HUDEP-2 (cell line): ENCODE measurements around the gene FDX1.

ENCODE experiments used
- DNase-seq, 76 experiments: peaks; one replicate each; lab custom pipeline; 2025; ENCODE audit not compliant: unreplicated experiment in 76 of 76; lab: John Stamatoyannopoulos, UW

The FDX1 gene

DNA sequence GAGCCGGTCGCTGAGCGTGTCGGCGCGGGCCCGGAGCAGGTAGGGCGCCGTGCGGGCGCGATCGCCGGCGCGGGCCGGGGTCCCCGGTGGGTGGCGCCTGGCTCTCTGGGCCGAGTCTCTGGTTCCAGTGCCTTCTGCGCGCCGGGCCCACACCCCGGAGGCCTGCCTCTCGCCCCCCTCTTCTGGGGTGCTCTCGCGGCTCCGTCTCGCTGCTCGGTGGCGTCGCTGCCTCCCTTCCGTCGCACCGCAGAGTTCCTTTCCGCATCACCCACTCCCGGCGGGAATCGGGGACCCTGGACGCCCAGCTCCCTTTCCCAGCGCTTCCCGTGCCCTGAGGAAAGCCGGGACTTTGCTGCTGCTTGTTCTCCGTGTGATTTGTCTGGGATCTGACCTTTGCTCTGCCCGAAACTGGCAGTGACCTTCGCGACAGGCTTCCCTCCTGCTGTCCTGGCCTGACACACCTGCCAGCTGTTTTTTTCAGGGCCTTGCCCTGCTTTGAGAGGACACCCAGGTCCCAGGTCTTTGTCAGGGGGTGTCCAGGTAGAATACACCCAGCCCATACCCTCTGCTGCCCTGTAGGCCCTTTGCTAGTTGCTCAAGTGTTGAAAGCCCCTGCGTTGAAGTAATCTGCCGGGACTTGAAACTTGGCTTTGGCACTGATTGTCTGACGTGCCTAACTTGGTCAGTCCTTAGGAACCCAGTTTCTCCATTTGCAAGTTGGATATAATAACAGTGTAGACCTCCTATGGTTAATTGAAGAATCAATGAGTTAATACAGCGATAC, 711 bp downstream of the FDX1 start:
- peak in 8 of 76 experiments; percentile 4 to 43 (median 18) for DNase-seq

DNA sequence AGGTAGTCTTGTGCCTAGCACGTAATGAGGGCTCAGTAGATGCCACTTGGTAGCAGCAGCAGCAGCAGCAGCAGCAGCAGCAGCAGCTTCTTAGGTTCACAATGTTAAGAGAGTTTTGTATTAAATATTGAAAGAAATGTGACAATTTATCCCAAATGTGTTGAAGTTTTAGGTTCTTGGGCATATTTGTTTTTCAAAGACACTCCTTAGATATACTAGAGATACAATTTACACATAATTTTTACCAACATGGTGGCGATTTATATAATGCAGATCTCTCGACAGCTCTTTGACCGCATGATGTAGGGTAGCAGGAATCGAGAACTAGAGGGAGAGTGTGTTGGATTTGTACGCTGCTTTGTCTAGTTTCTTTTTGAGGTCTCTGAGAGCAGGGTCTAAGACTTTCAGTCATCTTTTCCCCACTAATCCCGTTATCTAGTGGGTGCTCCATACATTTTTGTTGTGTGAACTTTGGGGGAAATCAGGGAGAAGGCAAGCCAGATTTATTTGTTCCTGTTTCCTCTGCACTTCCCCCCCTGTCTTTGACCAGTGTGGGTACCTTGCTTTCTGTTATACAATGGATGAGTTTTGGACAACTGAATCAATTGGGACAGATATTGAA, 1.4 kb downstream of the FDX1 start:
- DNase-seq = no peak

DNA sequence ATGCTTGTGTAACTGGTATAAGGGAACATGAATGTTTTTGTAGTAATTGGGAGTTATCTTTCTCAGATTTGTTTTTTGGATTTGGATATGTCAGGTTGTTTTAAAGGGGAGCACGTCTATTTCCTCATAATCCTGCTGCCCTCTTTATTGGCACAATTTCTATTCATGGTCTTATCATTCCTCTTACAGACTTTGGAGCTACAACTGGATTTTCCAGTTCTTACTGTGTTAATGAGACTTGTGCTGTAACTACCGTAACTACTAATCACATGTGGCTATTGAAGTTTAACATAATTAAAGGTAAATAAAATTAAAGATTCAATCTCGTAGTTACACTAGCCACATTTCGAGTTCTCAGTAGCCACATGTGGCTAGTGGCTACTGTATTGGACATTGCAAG, 1.9 kb downstream of the FDX1 start:
- DNase-seq = no peak

- no peak for DNase-seq
Measured at GRCh38 chr11:110432713-110433392, 3.1 kb downstream of the FDX1 start.

DNA sequence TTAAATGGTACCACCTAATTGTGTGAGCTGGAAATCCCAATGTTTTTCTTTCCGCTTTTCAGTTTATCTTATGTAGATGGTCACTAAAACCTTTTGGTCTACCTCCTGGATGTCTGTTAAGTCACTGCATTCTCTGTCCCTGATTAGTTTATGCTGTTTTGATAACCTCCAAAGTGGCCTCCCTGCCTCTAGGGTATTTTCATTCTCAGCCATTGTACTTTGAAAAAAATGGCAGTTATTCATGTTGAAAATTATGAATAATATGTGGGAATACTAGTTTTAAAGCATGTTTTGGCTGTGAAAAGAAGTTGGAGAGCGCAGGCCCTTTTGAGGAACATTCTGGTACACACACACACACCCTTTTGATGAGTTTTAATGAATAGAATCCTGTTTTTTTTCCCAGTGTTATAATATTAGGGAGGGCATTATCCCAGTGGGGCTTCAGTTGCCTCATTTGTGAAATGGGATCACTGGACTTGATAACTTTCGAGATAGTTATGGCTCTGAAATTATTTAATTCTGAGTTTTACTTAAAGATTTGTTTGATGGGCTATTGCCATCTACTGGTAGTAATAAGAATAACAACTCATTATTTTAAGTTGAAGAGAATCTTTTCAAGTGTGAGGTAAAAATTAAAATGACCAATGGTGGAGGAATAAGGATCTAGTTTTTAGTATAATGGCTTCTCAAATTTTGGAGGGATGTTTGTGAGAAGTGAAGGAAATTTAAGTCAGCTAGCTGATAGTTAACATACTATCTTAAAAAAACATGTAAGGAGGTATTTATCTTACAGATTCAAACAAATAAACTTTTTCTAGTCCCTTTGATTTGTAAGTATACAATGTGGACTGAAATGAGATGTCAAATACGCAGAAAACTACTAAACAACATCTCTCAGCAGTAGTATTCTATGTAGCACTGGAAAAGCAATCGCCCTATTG, 3.9 kb downstream of the FDX1 start:
- peak in 3 of 76 experiments; percentile 1 to 13 (median 6) for DNase-seq

GRCh38 chr11:110434952-110435779, 5.4 kb downstream of the FDX1 start:
- no peak for DNase-seq

- DNase-seq = peak in 1 of 76 experiments; percentile 15
Measured at GRCh38 chr11:110435780-110436717, 6.3 kb downstream of the FDX1 start.

DNA sequence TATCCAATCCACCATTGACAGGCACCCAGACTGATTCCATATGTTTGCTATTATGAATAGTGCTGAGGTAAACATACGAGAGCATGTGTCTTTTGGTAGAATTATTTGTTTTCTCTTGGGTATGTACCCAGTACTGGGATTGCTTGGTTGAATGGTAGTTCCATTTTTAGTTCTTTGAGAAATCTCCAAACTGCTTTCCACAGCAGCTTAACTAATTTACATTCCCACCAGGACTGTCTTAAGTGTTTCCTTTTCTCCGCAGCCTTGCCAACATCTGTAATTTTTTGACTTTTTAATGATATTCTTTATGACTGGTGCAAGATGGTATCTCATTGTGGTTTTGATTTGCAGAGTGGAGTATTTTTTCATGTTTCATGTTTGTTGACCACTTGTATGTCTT, 8.3 kb downstream of the FDX1 start:
- no peak for DNase-seq

DNA sequence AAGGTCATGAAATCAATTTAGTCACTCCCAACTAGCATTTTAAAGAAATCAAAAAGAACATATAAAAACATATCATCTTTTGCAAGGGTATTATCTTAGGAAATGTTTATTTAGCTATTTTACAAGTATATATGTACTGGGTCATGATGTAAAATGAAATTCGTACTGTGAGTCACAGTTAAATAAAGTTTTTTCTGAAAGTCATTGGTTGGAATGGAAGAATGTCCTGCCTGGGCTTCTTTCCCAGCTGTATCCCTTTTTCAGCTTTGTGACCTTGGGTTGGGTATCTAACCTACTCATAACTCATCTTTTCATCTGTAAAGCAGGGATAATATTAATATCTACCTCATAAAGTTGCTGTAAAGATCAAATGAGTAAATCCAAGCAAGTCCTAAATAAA, 15.7 kb downstream of the FDX1 start:
- DNase-seq = no peak

DNA sequence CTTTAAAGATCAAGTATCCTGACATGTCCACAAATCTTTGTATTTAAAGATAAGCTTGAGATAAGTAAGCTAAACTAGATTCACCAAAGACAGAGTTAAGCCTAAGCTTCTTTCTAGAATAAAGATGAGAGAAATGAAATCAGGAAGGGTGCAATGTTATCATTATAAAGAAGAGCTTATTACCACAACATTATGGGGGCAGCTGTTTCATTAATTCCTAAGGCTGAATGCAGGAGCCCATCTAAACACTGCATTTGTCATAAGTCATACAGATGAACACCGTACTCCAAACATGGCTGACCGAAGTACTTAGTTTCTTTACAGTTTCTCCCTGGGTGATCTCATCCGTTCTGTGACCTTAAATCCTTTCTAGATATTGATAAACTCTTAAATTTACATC, 16.3 kb downstream of the FDX1 start:
- DNase-seq = no peak

- DNase-seq = no peak
Measured at GRCh38 chr11:110446594-110446993, 16.8 kb downstream of the FDX1 start.

DNA sequence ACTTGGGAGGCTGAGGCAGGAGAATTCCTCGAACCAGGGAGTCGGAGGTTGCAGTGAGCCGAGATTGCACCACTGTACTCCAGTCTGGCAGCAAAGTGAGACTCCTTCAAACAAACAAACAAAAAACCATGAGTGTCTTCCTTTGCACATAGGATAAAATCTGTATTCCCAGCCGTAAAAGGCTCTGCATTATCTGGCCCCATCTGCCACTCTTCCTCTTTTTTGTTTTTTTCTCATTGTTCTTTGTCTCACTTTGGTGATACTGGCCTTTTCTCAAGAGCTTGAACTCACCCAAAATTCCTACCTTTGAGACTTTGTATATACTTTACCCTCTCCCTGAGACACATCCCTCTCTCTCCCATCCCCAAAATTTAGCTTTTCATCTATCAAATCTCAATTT, 17.6 kb downstream of the FDX1 start:
- no peak for DNase-seq

DNA sequence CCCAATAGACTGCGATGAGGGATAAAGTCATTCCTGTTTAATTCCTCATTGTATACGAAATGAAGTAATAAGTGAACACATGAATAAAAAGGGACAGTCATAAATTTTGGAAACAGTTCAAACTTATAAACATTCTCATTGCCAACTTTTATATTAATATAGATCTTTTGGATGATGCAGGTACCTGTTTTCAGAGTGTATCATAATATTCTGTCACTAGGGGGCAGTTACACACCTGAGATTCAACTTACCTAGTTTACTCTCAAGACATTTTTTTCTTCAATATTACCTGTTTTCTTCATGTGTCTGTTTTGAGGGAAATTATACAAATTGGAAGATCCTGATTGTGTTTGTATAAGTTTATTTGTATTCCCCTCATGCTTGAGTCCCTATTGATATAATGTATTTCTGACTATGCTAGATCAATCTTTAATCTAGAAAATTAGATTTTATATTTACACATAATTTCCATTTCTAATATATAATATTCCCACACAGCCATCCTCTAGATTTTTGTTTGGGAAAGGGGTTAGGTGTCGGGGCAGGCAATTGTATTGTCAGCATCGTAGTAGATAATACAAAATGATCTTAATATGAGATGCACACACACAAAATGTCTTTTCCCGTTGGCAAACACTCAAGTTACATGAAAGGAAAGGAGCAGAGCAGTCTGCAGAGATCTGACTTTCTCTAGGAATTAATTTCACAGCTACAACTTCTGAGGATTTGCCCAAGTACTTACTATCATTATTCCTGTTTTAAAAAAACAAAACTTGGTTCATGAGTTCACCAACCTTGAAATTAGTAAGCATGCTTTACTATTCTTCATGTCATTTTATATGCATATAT, 18.4 kb downstream of the FDX1 start:
- no peak for DNase-seq

- DNase-seq = no peak
Measured at GRCh38 chr11:110450246-110450645, 20.5 kb downstream of the FDX1 start.

- no peak for DNase-seq
Measured at GRCh38 chr11:110452720-110453119, 23.0 kb downstream of the FDX1 start.

DNA sequence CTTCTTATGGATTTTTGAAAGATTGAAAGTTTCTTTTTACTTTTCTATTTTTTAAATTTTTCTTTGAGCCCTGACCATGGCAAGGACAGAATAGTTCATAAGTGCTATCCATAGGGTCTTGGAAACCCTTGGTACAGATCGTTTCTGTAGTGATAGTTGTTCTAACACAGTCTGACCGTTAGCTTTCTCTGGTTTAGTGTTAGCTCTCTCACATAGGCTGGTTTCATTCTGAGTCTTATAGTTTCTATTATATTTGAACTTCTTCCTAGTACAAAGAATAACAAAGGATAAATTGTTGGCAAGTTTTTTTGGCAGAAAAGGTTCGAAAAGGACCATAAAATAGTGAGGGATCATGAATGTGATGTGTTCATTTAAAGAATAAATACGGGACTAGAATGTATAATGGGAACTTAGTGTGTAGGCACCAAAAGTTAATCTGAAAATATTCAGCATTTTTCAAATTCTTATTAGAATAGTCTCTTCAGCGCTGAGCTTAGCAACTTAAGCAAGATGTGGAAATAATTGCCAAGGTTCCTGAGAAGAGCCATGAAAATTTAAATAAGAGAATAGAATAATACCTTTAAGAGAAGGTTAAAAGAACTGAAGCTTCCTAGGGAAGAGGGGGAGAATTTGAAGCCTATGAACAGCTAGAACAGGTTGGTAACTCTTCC, 24.1 kb downstream of the FDX1 start:
- no peak for DNase-seq

GRCh38 chr11:110454609-110455008, 24.9 kb downstream of the FDX1 start:
- DNase-seq = no peak
